ENCODE measurements around the gene MSX1.
A peak's percentile ranks its signal among the peaks of the same experiment; 100 is the strongest.

MSX1 gene

GRCh38 chr4:4867375-4868039, 8.0 kb downstream of the MSX1 start:
- DNase-seq, result peak in 1 of 10 donors; percentile 55
- intact Hi-C loops (cut with DNase I), result no loop called here

GRCh38 chr4:4868040-4868757, 8.7 kb downstream of the MSX1 start:
- peak in 2 of 10 donors; percentile 49 to 50 for DNase-seq
- intact Hi-C loops (cut with DNase I), result no loop called here

DNA sequence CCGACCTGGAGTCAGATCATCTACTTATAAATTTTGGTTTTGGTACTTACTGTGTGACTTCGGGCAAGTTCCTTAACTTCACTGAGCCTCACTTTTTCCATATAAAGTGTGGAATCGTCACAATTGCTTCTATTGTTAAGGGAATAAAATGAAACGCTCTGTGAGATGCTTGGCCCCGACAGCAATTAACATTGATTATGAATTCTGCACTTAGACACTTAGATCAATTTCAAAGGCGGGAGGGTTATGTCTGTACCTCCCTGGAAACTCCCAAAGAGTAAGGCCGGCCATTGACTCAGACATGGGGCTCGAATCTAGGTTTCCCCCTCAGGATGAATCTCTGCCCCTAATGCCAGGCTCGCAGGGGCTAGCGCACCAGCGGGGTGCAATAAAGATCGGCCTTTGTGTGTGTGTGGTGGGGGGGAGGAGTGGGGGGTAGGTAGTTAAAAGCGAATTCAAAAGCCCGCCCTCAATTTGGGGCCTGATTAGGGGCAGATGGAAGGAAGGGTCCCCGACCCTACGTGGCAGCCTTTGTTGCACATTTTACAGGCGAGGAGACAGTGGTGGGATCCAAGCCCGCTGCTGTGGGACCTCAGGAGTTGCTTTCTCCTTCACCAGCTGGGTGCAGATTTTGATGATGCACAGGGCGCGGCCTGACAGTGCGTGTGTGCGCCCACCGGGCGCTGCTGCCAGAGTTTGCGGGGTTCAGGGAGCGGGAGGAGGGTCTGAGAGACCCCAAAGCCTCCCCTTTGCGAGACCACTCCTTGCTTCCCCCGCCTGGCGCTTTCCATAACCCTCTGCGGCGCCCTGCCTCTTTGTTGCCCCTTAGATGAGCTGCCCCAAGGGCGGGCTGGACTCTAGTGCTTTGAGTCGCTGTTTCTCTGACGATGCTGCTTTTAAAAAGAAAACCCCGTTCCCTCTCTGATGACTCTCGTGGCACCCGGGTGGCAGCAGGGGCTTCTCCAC, 9.6 kb downstream of the MSX1 start:
- DNase-seq, result peak in 2 of 10 donors; percentile 46 to 73
- intact Hi-C loops (cut with DNase I), result no loop called here

- peak in 2 of 10 donors; percentile 38 to 71 for DNase-seq
- intact Hi-C loops (cut with DNase I), result no loop called here
Measured at GRCh38 chr4:4869731-4870571, 10.5 kb downstream of the MSX1 start.

GRCh38 chr4:4870576-4871241, 11.2 kb downstream of the MSX1 start:
- intact Hi-C loops (cut with DNase I), result no loop called here
- DNase-seq, result peak in 2 of 10 donors; percentile 18 to 39

DNA sequence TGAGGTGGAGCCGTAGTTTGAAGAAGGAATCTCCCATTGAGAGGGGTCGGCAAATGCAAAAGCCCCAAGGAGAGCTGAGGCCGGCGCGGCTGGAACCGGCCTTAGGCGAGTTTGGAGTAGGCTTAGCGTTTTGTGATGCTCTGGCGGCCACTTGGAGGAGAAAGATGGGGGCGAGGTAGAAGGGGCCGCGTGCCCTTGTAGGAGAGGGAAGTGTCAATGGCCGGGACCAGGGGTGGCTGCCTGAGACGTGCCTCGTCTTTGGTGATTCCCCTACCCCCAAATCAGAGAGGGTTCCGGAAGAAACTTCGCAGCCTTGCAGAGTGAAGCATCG, 11.7 kb downstream of the MSX1 start:
- intact Hi-C loops (cut with DNase I), result no loop called here
- peak in 1 of 10 donors; percentile 49 for DNase-seq

DNA sequence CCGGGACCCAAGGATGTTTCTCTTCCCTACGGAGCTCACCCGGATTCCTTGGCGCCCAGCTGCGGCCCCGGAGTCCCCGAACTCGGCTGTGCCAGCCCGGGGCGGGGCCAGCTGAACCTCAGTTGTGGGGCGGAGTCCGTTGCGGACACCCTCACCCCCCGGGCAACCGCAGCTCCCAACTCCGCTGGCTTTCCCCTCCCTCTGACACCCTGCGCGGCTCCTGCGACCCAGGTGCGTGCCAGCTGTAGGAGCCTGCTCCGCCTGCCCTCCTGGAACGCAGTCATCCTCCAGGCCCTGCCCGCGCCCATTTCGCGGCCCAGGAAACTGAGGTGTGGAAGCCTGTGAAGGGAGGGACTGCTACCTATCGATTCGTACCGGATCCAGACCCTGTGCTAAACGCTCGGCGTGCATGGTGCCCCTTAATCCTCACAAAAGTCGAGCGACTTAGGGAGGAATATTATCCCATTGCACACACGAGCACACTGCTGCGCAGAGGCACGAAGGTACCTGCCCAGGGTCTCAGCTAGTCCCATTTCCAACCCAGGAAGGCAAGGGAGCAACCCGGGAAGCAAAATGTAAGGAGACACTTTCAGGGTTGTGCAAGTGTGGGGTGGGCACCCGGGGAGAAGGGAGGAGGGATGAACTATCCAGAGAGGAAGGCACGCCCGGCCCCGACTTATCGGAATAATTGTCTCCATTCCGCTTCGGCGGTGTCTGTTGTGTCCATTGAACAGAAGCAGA, 12.3 kb downstream of the MSX1 start:
- intact Hi-C loops (cut with DNase I), result no loop called here
- DNase-seq, result peak in 2 of 10 donors; percentile 46 to 83

DNA sequence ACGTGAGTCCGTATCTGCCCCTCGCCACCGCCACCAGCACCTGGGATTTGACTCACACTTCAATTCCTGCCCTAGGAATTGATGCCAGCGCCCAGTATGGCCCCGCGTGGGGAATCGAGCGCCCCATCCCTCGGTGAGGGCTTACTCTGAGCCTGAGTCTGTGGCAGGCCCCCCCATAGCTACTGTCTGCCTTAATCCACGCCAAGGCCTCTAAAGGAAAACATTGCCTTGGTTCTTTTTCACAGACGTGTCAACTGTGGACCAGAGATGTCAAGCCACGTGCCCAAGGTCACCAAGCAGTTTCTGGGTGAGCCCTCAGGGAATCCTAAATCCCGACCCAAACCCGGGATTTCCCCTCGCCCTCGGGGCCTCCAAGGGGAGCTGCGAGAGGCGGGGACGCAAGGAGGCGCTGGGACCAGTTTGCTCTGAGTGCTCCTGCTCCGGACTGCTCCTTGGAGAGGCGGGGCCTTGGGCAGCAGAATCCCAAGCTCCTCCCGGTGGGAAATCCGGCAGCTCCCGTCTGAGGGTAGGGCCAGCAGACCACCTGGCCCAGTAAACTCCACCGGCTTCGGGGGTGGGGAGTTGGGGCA, 12.9 kb downstream of the MSX1 start:
- DNase-seq, result peak in 1 of 10 donors; percentile 75
- intact Hi-C loops (cut with DNase I), result no loop called here

DNA sequence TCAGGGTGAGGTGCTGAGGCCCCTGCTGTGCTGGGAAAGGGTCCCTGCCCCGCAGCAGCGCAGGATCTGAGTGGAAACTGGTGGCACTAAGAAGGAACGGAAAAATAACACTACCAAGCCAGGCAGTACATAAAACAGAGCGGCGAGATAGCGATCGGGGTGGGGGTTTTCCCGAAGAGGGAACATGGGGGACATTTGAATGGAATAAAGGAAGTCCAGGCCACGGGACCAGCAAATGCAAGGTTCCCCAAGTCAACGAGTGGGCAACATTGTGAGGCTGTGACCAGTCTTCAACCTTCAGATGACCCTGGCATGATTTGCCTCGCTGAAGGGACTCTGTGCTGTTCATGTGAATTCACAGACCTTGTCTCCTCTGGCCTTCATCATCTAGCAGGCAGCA, 13.7 kb downstream of the MSX1 start:
- peak in 1 of 10 donors; percentile 59 for DNase-seq
- intact Hi-C loops (cut with DNase I), result no loop called here

DNA sequence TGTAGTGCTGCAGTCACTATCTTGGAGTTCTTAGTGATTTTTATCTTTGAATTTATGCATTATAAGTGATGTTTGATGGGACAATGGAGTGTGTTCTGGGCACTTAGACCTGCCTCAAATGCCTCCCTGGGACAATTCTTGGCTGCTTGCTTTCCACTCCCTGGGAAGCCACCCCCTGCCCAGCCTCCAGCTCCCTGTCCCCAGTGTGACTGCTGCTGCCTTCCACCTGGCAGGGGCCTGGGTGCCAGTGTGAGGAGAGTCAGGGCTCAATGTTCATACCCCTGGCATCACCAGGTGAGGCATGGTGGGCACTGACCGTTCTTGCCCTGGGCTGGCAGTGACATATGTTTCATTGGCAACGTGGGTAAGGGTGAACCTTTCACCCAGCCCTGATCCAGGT, 14.8 kb downstream of the MSX1 start:
- intact Hi-C loops (cut with DNase I), result no loop called here
- DNase-seq, result no peak

DNA sequence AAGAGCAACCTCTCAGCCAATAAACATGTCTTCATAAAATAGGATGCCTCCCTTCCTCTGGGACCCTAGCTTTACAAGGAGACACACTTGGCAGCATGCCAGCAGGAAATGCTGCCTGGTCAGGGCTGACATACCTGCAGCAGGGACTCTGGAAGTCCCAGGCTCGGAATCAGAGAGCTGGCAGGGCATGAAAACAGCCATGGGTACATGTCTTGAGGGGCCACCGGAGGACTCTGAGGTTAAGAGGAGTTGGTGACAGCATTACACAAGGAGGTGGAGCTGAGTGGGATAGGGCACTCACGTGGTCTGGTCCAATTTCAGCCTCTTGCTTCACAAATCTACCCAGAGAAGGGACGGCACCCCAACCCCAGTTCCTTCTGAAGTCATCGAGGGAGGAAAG, 15.7 kb downstream of the MSX1 start:
- DNase-seq, result peak in 1 of 10 donors; percentile 55

DNA sequence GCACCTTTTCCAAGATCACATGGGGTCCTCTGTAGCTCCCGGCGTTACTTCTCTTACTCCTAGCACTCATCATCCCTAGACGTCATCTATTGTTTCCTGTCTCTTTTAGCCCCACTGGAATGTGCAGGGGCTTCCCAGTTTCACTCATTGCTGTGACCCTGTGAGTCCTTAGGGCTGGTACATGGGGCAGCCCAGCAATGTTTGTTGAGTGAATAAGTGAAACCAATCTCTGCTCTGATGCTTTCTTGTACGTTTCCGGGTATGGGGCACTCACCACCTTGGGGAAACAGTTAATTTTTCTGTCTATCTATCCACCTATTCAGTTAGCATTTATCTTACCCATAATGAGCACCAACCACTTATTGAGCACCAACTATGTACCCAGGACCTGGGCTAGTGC, 16.1 kb downstream of the MSX1 start:
- intact Hi-C loops (cut with DNase I), result no loop called here
- DNase-seq, result peak in 1 of 10 donors; percentile 1

More for the DNA sequence above, 15.7 kb downstream of the MSX1 start:
- intact Hi-C loops (cut with DNase I), result no loop called here

GRCh38 chr4:4876945-4877661, 17.6 kb downstream of the MSX1 start:
- intact Hi-C loops (cut with DNase I), result no loop called here
- DNase-seq, result peak in 1 of 10 donors; percentile 7

GRCh38 chr4:4880492-4880891, 21.0 kb downstream of the MSX1 start:
- DNase-seq, result peak in 1 of 10 donors; percentile 2
- intact Hi-C loops (cut with DNase I), result no loop called here

- no peak for DNase-seq
- intact Hi-C loops (cut with DNase I), result no loop called here
Measured at GRCh38 chr4:4881432-4881831, 22.0 kb downstream of the MSX1 start.

GRCh38 chr4:4884611-4885010, 25.1 kb downstream of the MSX1 start:
- peak in 1 of 10 donors; percentile 37 for DNase-seq
- intact Hi-C loops (cut with DNase I), result no loop called here

- peak in 1 of 10 donors; percentile 14 for DNase-seq
- intact Hi-C loops (cut with DNase I), result no loop called here
Measured at GRCh38 chr4:4887426-4887825, 28.0 kb downstream of the MSX1 start.

GRCh38 chr4:4888695-4889094, 29.2 kb downstream of the MSX1 start:
- intact Hi-C loops (cut with DNase I), result no loop called here

More at GRCh38 chr4:4888695-4889094, 29.2 kb downstream of the MSX1 start:
- DNase-seq, result peak in 1 of 10 donors; percentile 8
